HG03196 (cell line): ENCODE data around the gene CKAP2L.
"Not testable (repeated sequence)": the region's sequence is repeated elsewhere in the genome, so short reads cannot be mapped to it uniquely, and the experiment has no call there.

Experiments used
- ATAC-seq: cut with Tn5 transposase; IDR thresholded peaks from one replicate; pipeline ENCODE4 v1.9.1; 2021; ENCODE audit not compliant: unreplicated experiment

CKAP2L gene

DNA sequence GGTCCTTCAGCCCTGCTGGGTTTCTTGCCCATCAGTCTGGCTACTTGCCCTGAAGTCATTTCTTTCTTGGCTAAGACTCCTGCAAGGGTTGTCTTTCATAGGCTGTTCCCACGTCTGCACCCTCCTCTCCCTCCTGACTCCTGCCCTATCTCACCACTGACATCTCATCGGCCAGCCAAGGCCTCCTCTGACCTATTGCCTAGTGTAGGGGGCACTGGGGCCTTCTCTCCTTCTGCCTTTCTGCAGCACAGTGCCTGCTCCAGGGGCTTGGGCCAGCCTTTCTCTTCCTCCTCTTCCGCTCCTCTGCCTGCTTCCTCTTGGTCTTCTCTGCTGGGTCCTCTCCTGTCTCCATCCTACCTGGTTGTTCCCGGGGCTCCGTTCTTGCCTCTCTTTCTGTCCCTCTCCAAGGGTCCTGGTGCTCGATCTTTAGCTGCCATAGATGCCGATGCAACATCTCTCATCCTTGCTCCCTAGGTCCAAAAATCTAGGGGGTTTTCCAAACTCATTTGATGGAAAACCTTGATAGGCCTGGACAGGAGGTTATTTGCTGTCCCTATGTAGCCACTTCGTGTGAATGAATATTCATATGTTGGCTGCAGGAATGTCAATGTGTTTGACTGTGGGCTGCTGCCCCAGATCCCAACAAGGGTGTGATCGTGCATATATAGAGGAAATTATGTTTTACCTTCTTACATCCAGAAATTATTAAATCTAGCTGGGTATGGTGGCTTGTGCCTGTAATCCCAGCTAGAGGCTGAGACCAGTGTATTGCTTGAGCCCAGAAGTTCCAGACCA lies 53.3 kb downstream of the CKAP2L start:
- no peak for ATAC-seq

DNA sequence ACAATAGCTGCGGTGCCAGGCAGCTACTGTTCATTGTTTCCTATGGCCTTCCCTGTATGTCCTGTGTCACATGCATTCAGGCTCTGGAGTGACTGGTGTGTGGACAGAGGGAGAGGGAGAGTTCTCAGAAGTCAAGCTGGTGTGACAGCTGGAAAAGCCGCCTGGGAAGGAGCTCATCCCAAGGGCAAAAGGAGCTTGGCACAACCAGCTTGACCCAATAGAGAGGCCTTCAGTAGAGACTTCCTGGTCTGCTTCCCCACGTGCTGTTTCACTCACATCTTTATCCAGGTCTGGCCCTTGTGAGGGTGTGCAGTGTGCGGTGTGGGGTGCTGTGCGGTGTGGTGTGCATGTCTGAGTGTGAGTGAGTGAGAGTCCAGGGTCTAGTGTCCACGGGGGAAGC lies 54.7 kb downstream of the CKAP2L start:
- no peak for ATAC-seq

DNA sequence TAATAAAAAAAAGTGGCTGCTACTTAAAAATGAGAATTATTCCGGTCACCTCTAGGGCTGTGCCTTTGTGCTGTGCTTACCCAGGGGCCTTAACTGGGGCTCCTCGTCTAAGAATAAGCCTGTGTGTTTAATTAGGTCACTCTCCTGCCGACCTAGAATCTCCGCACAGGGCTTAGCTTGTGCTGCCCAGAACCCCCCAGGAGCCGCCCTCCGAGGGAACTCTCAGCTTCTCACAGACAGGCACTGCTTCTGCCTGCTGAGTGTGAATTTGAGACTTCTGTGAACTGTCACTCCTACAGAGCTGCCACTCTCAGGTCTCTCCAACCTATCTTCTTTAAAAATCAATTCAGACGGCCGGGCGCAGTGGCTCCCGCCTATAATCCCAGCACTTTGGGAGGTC lies 55.4 kb downstream of the CKAP2L start:
- no peak for ATAC-seq

DNA sequence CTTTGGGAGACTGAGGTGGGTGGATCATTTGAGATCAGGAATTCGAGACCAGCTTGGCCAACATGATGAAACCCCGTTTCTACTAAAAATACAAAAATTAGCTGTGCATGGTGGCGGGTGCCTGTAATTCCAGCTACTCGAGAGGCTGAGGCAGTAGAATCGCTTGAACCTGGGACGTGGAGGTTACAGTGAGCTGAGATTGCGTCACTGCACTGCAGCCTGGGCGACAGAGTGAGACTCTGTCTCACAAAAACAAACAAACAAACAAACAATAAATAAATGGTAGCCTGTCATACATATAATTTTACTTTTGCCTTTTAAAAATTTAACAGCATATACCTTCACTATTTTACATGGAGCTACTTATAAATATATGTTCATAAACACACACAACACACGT lies 57.5 kb downstream of the CKAP2L start:
- ATAC-seq = not testable (repeated sequence)

DNA sequence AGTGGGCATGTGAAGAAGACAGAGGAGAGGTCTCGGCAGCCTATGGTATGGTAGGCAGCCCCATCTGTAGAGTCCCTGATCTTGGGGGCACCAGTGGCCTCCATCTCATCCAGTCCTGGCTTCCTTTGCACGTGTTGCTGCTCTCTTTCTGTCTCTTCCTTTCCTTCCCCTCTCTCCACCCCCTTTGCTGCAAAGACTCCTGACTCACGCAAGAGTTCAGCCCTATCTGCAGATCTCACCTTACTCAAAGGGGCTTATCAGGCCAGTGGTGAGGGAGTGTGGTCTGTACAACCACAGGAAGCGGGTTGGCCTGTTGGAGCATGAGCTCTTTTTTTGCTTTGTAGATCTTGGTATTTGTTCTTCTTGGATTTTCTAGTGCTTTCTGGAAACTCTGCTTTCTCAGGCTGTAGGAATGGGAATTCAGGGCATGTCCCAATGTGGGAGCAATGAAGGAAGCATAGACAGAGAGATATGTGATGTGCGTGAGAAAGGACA lies 58.2 kb downstream of the CKAP2L start:
- ATAC-seq = peak; percentile 31

DNA sequence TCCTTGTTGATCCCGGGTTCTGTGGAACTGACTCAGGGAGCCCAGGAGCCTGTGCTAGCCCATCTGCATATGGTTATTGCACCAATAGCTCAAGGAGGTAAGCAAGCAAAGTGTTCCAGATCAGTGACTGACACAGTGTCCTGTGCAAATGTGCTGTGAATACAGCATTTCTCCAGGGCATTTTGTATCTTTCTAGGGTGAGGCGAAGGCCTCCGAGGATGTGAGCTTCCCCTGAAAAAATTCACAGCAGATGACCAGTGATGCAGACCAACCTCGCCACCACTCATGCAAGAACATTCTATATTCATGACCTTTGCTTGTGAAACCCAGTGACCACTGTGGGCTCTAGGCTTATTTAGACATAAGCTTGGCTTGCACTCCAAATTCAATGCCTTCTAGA lies 58.8 kb downstream of the CKAP2L start:
- no peak for ATAC-seq

DNA sequence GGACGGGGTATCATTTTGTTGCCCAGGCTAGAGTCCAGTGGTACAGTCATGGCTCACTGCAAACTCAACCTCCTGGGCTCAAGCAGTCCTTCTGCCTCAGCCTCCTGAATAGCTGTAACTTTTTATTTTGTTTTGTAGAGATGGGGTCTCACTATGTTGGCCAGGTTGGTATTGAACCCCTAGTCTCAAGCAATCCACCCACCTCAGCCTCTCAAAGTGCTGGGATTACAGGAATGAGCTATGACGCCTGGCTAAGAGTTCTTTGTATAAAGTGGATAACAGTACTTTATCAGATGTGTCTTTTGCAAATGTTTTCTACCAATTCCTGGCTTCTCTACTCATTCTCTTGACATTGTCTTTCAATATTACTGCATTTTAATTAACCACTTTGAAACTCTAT lies 60.7 kb downstream of the CKAP2L start:
- no peak for ATAC-seq

DNA sequence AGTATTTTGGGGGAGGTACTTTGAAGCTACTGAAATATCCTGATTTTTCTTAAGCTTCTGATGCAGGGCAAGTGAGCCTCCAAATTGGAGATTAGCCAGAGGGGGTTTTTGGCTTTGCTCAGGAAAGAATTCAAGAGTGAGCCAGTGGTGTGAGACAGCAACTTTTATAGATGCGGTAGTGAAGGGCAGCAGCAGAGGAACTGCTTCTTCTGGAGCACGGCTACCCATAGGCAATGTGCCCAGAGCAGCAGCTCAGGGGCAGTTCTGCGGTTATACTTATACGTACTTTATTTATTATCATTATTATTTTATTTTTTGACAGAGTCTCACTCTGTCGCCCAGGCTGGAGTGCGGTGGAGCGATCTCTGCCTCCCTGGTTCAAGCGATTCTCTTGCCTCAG lies 63.4 kb downstream of the CKAP2L start:
- no peak for ATAC-seq

DNA sequence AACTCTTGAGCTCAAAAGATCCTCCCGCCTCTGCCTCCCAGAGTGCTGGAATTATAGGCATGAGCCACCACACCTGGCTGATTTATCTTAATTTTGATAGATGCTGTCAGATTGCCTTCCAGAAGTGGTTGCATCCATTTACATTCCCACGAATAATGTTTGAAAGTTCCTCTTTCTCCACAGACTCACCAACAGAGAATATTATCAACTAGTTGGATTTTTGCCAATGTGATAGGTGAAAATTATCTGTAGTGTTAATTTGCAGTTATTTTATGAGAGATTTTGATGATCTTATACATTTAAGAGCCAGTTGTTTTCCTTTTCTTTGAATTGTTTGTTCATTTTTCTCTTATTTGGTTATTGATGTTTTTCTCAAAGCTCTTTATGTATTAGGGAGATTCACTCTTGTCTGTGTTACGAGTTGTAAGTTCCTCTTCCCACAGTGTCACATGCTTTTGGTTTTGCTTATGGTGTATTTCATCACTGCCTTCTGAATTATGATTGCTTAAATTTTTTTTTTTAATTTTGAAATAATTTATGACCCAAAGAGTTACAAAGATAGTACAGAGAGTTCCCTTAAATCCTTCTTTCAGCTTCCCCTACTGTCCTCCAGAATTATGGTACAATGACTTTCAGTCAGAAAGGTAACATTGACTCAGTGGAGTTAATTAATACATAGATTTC lies 64.3 kb downstream of the CKAP2L start:
- no peak for ATAC-seq

DNA sequence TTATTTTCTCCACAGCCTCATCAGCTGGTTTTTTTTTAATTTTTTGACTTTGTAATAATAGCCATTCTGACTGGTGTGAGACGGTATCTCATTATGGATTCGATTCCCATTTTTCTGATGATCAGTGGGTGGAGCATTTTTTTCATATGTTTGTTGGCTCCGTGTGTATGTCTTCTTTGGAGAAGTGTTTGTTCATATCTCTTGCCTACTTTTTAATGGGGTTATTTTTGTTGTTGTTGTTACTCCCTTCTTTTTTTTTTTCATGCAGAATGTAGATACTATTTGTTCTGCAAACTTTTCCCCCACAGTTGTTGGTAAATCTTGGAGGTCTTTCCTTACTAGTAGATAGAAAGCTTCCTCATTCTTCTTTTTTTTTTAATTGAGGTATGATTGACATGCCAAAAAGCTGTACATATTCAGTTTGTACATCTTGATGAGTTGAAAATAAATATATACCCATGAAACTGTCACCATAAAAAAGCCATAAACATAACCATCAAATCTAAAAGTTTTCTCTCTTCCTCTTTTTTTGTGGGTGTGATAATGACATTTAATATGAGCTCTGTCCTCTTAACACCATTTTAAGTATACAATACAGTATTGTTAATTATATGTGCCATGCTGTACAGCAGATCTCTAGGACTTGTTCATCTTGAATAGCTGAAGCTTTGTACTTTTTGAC lies 65.4 kb downstream of the CKAP2L start:
- no peak for ATAC-seq

DNA sequence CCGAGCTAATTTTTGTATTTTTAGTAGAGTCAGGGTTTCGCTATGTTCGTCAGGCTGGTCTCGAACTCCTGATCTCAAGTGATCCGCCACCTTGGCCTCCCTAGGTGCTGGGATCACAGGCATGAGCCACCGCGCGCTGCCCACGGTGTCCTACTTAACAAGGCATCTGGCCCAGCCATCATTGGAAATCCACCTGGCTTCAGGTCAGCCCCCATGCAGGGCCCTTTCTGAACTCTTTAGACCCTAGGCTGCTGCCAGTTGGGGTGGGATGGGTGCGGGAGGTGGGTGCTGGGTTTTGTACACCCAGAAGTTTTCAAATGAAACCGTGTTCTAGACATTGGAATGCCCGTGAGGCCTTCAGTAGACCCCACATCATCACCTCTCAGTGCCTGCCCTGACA lies 70.2 kb downstream of the CKAP2L start:
- no peak for ATAC-seq

DNA sequence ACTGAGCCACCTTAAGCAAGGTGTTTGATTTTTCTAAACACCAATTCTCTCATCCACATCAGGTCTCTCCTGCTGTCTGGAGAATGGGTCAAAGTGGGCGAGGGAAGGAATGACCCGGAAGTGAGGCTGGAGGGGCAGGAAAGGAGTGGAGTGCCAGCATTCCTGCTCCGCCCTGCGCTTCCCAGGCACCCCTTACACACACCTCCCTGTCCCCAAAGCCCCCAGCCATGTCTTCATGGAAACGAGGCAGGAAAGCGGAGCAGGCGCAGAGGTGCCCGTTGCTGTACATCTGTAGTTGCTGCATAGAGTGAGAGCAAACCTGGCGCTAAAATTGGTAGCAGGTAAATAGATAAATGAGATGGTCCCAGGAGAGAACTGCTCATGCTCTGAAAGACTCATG lies 70.8 kb downstream of the CKAP2L start:
- no peak for ATAC-seq

DNA sequence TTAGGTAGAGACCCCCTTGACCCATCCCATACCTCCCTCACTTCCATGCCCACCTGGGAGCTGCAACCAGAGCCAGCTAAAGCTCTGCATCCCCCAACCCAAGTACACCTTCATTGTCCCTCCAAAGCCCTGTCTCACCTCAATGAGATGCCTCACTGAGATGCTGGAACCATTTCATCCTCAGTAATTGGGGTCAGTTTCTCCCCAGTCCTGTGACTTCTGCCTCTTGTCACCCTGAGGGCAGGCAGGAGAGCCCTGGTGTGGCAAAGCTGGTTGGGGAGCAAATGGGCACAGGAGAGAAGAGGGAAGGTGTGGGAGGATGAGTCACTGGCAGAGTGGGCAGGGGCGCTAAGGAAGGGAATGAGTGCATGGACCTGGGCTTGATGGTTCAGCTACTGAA lies 71.5 kb downstream of the CKAP2L start:
- no peak for ATAC-seq

DNA sequence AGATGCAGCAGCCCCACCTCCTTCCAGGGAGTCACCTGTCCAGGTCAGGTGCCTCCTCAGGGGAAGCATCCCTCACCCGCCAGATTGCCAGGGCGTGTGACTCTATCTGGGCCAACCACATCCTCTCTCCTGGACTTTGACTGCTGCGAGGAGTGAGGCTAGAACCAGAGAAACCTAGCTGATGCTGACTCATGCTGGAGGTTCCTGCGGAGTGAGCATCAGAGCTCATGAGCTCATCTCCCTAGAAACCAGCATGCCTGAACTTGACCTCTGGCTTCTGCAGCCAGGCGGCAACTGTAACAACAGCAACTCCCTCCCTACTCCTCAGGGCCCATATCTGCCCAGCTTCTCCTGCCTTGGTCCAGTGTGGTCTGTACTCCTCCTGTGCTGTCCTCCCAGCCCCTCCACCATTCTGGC lies 71.9 kb downstream of the CKAP2L start:
- ATAC-seq = peak; percentile 88

DNA sequence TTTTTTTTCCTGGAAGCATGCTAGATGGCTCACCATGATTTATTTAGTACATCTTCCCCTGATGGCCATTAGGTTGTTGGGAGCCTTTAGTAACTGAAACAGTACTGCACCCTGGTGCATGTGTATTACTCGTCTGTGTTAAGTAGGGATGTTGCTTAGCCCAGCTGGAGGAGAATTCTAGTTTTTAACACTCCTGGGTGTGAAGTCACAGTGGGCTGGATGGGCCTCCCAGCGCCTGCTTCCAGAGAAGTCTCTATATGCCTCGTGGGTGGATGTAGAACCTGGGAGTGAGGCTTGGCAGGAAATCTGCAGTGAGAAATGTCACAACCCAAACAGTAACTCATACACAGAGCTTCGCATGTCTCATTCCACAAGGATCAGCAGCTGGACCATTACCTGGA lies 72.5 kb downstream of the CKAP2L start:
- ATAC-seq = no peak

DNA sequence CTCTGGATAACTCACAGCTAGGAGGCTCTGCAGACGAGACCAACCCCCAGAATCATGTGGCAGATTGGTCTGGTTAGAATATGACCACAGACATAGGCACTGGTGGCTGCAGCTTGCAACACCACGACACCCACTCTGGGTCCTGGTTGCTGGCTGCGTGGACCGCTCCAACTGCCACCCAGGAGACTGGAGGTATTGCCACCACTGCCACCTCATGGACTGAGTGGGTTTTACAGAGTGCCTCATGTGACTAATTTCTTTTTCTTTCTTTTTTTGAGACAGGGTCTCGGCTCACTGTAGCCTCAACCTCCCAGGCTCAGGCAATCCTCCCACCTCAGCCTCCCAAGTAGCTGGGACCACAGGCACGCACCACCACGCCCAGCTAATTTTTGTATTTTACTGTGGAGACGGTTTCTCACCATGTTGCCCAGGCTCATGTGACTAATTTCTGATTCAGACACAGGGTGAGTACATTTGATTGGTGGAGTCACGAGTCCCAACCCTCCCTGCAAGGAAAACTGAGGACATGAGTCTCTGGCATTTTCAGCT lies 73.5 kb downstream of the CKAP2L start:
- peak; percentile 40 for ATAC-seq

DNA sequence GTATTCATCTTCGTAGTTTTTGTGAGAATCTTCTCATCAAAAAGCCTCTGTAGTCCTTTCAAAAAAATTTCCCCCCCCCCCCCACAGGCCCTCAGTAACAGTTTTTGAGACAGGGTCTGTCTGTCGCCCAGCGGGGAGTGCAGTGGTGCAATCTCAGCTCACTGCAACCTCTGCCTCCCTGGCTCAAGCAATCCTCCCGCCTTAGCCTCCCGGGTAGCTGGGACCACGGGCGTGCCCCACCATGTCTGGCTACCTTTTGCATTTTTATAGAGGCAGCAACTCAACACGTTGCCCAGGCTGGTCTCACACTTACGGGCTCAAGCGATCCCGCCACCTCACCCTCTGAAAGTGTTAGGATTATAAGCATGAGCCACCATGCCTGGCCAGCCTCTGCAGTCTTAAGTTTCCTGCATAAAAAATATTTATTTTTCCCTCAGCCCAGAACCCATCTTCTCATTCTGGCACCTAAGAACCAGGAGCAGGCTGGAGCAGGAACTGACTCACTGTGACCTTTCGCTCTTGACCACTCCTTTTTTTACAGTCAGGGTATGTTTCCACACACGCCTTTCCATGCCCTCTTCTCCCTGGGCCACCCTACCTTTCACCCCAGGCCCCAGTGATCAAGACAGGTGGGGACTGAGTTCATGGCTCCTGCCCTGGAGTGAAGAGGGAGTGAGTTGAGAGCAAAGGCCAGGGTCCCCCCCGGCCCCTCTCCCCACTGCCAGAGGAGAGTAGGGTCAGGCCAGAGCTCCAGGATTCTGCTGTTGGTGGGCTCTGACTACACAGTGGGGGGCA lies 76.1 kb downstream of the CKAP2L start:
- ATAC-seq = no peak

DNA sequence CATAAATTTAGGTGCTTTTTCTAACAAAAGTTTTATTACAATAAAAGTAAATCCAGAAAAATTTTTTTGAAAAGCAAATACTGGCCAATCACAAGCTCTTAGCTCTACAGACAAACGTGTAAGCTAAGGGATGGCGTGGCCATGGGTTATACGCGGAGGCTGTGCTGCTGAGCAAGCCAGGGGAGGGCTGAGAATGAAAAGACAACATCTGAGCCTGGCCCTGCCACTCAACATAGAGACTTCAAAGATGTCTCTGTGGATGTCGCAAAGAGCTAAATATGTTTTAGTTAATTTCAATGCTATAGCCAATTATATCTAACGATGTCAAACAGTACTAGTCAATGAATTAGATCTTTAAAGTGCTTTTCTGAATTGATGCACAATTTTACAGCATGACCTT lies 76.9 kb downstream of the CKAP2L start:
- ATAC-seq = no peak
